Medulla oblongata (tissue), 1 donor: ENCODE measurements around the gene NPNT.
"Not testable (repeated sequence)": the region's sequence is repeated elsewhere in the genome, so short reads cannot be mapped to it uniquely, and the experiment has no call there.

Experiments
- DNase-seq: peaks from one replicate; pipeline ENCODE4 v3.0.0-alpha.2; 2015; ENCODE audit errors: extremely low spot score

NPNT gene, protein sequence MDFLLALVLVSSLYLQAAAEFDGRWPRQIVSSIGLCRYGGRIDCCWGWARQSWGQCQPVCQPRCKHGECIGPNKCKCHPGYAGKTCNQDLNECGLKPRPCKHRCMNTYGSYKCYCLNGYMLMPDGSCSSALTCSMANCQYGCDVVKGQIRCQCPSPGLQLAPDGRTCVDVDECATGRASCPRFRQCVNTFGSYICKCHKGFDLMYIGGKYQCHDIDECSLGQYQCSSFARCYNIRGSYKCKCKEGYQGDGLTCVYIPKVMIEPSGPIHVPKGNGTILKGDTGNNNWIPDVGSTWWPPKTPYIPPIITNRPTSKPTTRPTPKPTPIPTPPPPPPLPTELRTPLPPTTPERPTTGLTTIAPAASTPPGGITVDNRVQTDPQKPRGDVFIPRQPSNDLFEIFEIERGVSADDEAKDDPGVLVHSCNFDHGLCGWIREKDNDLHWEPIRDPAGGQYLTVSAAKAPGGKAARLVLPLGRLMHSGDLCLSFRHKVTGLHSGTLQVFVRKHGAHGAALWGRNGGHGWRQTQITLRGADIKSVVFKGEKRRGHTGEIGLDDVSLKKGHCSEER

DNA sequence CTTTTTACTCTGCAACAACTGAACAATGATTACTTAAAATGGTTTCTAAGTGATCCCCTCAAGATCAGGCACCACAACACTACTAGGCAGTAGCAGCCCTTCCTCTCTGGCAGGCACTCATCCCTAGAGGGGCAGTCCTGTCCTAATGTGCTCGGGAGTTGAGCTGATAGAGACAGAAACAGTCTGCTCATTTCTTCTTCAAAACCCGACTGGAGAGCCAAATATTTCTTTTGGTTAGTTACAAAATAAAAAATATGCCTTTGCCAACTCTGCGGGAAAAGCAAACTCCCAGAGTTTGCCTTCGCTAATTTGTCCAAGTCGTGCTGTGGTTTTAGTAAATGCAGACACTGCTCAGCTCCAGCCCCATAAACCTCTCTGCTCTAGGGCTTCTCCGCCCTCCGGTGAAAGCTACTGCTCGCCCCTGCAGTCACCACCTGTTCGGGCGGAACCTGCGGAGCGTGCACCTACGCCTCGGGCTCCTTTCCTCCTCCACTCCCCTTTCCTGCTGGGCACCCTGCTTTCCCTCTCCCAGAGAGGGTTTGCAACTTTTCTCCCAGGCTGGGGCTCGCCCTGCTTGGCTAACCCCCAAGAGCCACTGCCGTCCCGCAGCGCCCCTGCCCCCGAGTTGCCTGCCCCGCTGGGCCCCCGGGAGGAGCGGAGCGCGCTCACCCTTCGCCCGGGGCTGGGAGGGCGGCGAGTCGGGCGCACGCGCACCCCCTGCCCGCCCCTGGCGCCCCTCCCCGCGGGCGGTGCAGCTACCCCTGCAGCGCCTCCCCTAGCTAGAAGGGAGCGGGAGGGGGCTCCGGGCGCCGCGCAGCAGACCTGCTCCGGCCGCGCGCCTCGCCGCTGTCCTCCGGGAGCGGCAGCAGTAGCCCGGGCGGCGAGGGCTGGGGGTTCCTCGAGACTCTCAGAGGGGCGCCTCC, at the start of gene NPNT:
NPNT (plus strand) TSS at position 812 of the 923 bp plus-strand sequence. CDS start 182 bp downstream, outside the sequence.
- no peak for DNase-seq

DNA sequence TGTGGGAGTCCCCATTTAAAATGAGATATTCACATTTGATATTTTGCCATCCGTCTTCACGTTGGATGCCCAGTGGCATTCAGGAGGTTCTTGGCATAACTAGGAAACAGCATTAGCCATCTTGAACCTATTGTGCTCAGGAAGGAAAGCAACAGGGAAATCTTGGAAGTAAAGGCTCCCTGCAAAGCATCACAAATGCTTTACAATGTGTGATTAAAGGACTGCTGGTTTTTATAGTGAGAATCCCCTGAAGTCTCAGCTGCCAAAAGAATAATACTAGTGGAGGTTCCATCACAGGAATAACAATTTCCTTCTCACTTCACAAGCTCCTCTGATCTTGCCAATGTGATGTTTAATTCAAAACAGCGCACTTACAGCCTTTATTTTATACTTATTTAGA, 49.7 kb upstream of the NPNT start:
- no peak for DNase-seq

DNA sequence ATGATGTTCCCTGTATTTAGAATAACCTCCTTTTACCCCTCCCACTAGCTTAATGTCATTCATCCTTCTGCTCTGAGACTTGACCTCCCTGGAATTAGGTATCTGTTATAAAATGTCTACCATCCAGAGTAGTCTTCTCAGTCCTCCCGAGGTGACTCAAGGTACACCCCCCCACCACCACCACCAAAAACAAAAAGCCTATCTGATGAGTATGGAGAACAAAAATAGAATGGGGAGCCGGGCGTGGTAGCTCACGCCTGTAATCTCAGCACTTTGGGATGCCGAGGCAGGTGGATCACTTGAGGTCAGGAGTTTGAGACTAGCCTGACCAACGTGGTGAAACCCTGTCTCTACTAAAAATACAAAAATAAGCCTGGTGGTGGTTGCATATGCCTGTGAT, 46.9 kb upstream of the NPNT start:
- not testable (repeated sequence) for DNase-seq

DNA sequence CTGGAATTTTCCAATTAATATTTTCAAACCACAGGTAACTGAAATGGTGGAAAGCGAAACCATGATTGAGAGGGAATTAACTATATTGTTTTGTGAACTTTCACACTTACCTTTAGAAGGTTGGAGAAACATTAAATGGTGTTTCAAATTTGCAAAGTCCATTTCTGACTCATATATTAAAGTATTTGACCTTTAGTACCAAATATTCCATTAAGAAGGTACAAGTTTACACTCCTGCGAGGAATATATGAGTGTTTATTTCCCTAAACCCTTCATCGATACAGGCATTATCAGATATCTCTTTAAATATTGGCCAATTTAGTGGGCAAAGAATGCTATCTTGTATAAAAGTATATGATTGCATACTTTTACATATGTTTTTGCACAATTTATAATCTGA, 44.1 kb upstream of the NPNT start:
- DNase-seq, result no peak

DNA sequence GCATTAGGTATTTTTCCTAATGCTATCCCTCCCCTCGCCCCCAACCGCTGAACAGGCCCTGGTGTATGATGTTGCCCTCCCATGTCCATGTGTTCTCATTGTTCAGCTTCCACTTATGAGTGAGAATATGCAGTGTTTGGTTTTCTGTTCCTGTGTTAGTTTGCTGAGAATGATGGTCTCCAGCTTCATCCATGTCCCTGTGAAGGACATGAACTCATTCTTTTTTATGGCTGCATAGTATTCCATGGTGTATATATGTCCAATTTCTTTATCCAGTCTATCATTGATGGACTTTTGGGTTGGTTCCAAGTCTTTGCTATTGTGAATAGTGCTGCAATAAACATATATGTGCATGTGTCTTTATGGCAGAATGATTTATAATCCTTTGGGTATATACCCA, 43.0 kb upstream of the NPNT start:
- DNase-seq, result not testable (repeated sequence)

DNA sequence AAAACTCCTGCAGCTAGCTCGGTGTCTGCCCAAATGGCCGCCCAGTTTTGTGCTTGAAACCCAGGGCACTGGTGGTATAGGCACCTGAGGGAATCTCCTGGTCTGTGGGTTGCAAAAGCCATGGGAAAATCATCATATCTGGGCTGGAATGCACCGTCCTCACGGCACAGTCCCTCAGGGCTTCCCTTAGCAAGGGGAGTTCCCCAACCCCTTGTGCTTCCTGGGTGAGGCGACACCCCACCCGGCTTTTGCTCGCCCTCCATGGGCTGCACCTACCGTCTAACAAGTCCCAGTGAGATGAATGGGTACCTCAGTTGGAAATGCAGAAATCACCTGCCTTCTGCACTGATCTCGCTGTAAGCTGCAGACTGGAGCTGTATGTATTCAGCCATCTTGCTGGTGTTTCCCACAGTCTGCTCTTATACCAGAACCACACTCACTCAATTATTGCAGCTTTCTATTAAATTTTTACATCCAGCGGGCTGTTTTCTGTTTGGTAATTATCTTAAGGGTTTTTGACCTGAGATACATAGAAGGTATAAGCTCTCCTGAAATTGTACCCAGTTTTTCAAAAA, 36.7 kb upstream of the NPNT start:
- no peak for DNase-seq

DNA sequence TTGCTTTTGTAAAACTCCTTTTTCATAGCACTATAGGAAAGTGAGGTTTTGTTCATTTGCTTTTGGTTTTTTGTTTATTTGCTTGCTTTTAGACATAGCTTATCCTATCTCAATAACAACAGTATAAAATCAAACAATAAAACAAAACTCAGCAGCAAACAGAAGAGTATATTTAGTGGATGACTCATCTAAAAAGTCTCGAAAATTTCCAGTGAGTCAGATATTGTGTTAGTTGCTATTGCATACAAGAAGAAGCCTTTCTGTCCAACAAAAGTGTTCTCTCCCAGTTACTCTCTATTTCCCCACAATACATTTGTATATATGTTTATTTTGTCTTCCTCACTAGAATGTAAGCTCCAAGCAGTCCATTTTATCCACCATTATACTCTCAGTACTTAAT, 36.0 kb upstream of the NPNT start:
- no peak for DNase-seq

DNA sequence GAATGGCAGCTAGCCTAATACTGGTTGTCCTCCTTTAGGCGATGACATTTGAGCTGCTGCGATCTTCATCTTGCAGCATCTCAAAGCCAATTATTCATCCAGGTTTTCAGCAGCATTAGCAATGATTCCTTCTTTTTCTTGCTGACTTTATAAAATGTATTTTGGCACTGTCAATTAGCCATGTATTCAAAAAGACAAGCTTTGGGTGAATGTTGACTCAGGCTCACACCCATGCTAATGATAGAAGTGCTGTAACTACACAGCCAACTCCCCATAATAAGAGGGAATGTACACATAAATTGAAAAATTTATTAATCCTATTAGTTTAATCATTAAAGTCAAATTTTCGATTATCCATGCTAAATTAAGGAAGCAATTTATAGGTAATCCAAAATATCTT, 24.3 kb upstream of the NPNT start:
- no peak for DNase-seq

DNA sequence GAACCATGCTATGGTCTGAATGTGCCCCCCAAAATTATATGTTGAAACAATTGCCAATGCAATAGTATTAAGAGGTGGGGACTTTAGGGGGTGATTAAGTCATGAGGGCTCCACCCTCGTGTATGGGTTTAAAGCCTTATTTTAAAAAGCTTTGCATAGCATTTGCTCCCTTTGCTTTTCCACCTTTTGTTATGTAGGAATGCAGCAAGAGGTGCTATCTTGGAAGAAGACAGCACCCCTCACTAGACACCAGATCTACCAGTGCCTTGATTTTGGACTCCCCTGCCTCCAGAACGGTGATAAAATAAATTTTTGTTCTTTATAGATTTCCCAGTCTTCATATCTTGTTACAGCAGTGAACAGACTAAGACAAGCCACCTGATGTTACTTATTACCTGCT, 23.3 kb upstream of the NPNT start:
- DNase-seq, result no peak

DNA sequence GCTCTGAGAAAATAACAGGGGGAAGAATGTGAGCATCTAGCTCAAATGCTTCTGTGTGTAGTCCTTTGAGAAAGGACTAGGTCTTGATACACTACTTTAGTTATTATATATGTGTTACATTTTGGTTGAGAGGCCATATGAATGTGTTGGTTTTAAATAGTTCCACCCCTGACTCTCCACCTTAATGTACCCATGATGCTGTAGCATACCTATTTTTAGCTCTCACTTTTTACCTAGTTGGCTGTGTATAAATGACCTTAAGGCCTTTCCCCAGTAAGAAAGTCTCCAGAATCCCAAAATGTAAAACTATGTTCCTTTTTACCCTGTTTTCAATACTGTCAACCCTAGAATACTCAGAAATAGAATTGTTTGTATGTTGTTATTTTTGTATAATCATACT, 20.0 kb upstream of the NPNT start:
- no peak for DNase-seq

DNA sequence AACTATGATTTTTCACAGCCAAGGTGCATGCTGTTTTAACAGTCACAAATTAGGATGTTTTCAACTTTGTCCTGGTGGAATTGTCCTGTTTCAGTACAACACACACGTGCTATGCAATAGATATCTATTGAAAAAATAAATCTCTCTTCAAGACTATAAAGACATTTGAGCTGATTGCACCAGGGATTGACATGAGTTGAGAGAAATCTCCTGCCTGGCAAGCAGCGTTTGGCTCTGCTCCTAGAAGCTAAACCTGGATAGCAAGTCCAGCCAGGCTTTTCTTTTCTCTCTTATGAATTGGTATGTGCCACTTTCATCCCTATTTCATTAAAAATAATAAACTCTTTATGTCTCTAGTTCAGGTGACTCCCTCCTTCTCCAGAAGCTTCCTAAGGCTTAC, 16.6 kb upstream of the NPNT start:
- DNase-seq, result no peak

DNA sequence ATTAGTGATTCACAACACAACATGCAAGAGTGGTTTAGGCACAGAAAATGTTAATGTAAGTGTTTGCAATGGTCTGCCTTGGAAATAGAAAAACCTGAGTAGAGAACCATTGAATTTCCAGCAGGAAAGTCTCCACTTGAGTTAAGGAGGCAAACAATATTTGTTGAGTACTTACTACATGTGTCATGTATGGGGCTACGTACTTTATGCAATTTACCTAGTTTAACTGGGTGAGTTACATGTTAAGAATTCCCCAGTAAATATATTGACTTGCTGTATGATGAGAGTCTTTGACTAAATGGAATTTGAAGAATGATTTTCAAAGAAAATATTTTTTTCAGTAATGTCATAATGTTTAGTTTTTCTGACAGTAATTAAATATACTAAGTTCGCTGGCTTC, 7.8 kb upstream of the NPNT start:
- no peak for DNase-seq

DNA sequence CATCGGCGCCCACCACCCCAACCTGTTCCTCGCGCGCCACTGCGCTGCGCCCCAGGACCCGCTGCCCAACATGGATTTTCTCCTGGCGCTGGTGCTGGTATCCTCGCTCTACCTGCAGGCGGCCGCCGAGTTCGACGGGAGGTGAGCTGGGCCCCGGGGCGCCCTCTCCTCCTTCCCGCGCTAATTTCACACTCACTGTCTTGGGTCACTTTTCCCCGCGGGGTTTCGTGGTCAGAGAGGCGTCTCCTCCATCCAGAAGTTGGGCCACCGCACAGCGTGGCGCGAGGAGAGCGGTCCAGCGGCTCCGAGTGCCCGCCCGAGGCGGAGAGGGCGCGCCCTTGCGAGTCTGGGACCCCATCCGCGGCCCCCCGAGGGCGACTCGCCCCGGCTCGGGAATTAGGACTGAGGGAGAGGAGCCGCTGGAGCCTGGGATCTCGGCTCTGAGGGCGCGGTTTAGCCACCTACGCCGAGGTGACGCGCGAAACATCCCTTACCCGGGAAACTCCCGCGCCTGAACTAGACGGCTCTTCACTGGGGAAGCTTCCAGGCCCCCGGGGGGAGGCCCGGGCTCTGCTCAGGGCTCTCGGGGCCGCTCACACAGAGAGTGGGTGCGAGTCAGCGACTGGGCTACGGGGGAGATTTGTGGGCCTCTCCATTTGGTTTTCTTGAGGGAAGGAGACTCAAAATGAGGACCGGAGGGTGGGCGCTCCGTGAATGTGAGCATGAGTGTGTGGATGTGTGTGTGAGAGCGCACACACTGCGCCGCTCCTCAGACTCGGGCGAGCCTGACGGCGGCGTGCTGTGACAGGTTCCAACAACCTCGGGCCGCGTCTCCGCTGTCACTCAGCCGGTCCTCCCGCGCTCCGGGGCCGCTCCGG, 551 bp downstream of the NPNT start:
- no peak for DNase-seq

DNA sequence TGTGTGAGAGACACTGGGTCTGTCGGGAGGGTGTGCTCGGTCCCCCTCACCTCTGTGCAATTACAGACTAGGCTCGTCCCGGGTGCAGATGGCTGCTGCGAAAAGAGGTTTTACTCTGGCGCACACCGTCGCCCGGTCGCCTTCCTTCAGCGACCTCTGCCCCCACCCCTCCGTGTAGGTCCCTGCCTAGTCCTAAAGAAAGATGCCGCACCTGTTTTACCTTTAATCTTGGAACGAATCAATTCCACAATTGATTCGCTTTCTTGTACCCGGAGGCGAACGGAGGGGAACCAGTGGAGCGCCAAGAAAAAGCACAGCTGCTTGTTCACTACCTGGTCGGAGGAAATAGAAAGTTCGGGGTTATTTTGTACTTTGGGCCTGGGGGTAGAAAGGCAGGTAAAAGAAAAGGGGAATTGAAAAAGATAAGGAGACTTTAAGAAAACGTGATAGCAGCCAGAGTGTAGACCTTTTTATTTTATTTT, 1.2 kb downstream of the NPNT start:
- no peak for DNase-seq

DNA sequence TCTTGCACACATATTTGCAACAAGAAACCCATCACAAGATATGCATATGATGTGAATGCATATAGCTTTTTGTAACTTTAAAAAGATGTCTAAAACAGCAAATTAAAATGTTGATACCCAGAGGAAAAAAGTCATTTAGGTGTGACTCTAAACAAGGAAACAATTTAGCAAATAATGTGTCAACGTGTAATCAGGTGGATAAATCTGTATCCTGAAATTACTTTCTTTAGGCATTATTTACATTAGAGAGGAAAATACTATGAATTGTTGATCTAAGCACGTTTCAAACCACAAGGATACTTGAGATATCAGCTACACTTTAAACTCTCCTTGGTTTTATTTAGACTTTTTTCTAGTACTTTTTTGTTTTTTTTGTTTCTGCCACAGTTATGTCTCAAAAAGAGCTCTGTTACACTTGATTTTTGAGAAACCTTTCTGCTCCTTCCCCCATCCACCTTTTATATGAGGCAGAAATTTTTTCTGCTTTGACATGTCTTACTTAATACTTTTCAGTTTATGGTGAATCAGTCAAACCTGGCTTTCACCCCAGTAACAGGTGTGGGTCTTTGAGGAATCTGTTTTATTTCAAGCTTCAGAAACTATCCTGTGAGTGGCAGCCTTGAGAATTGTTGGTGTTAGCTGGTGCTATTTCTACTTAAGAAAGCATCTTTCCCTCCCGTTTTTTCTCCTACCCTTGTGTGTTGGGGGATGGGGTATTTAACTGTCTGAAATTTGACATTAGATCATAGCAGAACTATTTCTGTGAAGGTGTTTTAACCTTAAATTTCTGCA, 1.9 kb downstream of the NPNT start:
- DNase-seq, result no peak

DNA sequence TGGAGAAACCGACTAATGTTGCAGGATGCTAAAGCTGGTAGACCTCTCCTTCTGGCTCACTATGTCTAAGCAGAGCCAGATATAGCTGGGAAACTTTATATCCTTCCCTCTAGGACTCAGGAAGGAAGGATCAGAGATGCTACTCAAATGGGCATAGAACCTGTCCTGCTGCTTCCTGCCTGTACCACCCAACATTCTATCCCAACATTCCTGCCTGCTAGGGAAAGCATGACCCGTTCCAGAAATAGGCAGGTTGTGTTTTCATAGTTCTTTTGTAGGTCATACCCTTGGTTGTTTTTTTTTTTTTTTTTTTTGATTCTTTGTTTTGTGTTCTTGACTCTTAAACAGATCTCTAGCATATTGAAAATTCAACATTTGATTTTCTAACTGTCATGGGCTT, 5.3 kb downstream of the NPNT start:
- DNase-seq, result no peak

DNA sequence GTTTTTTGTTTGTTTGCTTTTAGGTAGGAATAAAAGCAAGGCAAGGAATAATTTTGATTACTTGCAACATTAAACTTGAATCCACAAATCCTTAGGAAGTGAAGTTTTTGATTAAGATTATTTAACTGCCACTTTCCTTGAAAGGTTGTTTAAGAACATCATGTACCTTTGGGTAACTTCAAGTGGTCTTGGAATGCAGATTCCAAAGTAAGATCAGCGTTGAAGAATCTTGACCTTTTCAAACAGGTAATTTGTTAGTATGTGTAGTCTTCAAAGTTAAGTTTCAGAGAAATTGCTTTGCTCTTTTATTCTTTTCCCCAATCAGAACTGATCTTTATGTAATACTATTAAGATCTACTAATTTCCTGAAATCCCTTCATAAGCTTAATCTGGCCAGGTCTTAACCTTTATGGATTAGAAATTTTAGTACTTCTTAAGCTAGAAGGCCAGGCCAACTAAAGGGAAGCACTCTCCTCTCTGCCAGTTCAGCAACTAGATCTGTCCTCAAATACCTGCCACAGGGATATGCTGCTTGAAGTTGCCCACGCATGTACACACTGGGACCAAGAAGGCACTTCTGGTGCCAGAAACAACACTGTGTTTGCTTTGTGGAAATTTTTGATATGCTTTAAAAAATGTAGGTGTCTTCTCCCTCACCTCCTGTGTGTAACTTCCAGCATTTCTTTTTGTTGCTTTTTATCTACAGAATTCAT, 7.4 kb downstream of the NPNT start:
- no peak for DNase-seq

DNA sequence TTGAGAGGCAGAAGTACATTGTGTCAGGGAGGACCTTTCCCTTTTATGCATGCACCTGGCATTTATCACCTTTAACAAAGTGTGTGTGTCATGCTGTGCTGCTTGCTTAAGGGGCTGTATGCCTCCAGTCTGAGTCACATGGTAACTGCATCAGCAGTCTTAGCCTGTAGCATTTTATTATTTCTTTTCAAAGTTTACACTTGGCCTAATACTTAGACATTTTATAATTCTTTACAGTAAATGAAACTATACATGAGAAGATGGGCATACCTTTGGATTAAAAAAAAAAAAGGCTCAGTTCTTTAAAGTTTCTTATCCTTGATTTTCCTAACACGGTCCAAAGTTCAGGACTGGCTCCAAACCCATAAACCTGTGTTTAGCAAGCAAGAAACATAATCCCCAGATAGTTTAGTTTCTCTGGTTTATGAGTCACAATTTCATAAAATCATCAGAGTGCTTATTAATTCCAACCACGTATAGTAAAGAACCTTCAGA, 14.6 kb downstream of the NPNT start:
- DNase-seq, result no peak

DNA sequence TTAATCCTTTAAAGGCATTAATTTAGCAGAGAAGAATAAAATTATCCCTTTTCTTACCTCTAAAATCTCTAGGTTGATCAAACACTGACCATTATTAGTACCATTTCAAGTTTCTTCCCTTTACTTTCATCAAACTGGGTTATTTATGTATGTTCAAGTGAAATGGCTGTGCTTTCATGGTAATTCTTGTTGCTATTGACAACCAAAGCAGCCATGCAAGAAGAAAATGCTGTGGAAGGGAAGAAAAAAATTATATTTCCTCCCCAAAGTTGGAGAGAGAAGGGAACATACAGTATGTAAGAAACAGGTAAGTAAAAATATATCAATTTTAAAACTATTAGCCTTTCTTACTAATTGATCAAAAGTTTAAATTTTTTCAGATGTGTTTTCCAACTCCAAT, 16.2 kb downstream of the NPNT start:
- DNase-seq, result no peak
